ENCODE measurements around the gene DIS3L2. TPM values are rescaled to one million over a fixed set of nuclear protein-coding genes. Genes with fewer than 3 reads are reported as not detected.
A peak's percentile ranks its signal among the peaks of the same experiment; 100 is the strongest.

DIS3L2 gene
- total RNA-seq, 1 donor from 2014 or later, result 53.6 TPM

DNA sequence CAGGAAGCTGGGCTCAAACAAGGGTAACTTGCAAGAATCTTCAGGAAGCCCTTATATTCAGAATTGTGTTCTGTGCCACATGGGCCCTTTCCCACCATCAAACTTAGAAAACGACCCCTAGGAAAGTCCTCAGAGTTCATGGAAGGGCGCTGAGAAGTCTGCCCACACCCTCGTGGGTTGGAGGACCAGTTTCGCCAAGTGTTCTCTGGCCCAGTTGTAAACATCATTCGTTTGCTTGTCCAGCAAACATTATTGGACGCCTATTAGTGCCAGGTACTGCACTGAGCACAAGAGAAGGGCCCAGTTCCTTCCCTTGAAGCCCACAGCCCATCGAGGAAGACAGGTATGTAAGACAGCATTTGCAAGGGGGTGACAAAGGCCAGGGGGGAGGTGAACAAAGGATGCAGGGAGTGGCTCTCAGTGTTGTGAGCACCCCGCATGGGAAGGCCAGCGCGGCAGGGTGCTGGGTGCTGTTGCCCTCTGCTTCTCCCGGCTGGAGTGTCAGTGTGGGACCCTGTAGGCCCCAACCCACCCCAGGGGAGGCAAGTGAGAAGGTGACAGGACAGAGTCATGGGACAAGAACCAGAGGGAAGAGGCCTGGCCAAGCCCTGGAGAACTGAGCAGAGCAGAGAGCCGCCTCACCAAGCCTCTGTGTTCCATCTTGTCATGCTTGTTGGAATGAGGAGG, 356.8 kb downstream of the DIS3L2 start:
- Mint-ChIP-seq H3K4me1 (ENCODE audit: unreplicated experiment) (peaks cover 19% of the 10 kb centered on the region), H3K9me3 (peaks cover 4% of the 10 kb centered on the region), H3K36me3 (peaks cover 16% of the 10 kb centered on the region), H3K27me3 (no peaks in the 10 kb centered on the region), H3K4me3 (no peak overlapping the region), H3K27ac (no peak overlapping the region)
- no peak for DNase-seq (ENCODE audit: extremely low spot score, unreplicated experiment)
- TF ChIP-seq, protein P1, sequence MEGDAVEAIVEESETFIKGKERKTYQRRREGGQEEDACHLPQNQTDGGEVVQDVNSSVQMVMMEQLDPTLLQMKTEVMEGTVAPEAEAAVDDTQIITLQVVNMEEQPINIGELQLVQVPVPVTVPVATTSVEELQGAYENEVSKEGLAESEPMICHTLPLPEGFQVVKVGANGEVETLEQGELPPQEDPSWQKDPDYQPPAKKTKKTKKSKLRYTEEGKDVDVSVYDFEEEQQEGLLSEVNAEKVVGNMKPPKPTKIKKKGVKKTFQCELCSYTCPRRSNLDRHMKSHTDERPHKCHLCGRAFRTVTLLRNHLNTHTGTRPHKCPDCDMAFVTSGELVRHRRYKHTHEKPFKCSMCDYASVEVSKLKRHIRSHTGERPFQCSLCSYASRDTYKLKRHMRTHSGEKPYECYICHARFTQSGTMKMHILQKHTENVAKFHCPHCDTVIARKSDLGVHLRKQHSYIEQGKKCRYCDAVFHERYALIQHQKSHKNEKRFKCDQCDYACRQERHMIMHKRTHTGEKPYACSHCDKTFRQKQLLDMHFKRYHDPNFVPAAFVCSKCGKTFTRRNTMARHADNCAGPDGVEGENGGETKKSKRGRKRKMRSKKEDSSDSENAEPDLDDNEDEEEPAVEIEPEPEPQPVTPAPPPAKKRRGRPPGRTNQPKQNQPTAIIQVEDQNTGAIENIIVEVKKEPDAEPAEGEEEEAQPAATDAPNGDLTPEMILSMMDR (conservative IDR thresholded peaks at IDR 0.05), result no peak

DNA sequence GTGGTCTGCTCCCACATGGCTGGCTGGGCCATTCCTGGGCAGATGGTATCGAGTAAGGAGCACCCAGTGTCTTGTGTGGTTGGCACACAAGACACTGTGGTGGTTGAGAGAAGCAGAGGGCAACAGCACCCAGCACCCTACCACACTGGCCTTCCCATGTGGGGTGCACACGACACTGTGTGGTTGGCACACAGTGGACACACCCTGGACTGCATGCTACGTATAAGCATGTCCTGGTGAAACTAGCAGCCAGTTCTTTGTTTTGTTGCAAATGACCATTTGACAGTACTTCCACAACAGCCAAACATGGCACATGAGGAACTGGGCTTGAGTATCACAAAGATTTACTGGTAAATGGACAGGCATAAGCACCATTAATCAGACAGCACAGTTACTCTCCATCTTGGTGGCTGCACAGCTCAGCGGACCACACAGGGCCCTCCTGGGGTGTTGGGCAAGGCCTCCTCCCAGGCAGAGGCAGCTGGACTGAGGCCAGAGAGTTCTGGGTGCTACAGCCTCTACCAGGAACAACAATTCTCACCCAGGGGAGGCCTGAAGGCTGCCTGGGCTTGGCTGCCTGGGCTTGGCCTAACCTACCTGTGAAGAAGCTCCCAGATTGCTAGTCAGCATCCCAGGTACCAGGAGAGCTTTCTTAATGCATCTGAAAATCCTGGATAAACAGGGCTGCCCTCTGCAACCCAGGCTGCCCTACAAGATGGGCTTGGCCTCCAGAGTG, 357.7 kb downstream of the DIS3L2 start:
- Mint-ChIP-seq H3K36me3 (peaks cover 11% of the 10 kb centered on the region), H3K27me3 (no peaks in the 10 kb centered on the region), H3K9me3 (no peaks in the 10 kb centered on the region), H3K4me3 (no peak overlapping the region), H3K4me1 (ENCODE audit: unreplicated experiment) (peaks cover 19% of the 10 kb centered on the region), H3K27ac (no peak overlapping the region)
- TF ChIP-seq, protein P1 (conservative IDR thresholded peaks at IDR 0.05), result no peak
- DNase-seq (ENCODE audit: extremely low spot score, unreplicated experiment), result no peak

DNA sequence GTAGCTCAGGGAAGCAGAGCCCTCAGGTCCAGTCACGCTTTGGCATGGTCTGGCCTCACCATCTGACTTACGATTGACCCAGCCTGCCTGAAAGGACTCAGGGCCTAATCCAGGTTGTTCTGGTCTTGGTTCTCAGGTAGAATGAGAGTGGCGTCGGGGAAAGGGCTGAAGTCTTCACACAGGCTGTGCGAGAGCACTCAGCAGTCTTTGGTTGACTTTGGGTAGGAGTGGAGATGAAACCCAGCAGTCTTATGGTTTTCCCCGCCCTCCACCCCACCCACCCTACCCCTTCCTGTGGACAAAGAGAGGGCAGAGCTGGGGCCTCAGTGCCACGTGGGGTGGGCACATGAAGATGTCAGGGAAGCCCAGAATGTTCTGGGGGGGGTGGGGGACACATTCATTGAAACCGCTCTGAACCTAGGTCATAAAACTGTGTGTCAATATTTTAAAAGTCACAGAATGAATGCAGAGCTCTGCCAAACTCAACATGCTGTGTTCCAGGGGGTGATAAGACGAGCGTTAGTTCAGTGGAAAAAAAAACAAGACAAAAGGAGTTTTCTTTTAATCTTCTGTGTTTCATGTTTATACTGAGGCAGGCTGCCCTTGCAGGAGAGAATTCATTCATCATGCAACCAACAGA, 358.4 kb downstream of the DIS3L2 start:
- peaks cover 19% of the 10 kb centered on the region for H3K4me1 Mint-ChIP-seq (ENCODE audit: unreplicated experiment)
- DNase-seq (ENCODE audit: extremely low spot score, unreplicated experiment), result no peak
- H3K27me3 Mint-ChIP-seq, result no peaks in the 10 kb centered on the region
- TF ChIP-seq, protein P1 (conservative IDR thresholded peaks at IDR 0.05), result no peak
- H3K27ac Mint-ChIP-seq, result no peak overlapping the region
- no peaks in the 10 kb centered on the region for H3K9me3 Mint-ChIP-seq
- H3K4me3 Mint-ChIP-seq, result no peak overlapping the region
- peaks cover 6% of the 10 kb centered on the region for H3K36me3 Mint-ChIP-seq

DNA sequence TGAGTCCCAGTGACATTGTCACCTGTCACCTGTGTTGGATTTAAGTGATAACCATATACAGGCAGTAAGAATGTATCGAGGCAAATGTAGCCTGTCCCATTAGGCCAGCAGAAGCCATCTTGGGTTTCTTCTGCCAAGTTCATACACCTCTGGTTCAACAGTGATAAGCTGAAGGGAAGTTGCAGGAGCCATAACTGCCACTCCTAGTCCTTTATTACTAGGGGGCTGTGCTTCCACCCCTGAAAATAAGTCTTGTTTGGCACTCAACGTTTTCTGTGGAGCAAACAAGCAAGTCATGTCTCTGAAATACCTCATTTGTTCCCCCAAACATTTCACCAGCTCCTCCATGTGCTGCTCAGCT, 358.9 kb downstream of the DIS3L2 start:
- TF ChIP-seq, protein P1 (conservative IDR thresholded peaks at IDR 0.05), result no peak
- H3K9me3 Mint-ChIP-seq, result no peaks in the 10 kb centered on the region
- H3K27me3 Mint-ChIP-seq, result no peaks in the 10 kb centered on the region
- H3K4me1 Mint-ChIP-seq (ENCODE audit: unreplicated experiment), result peaks cover 19% of the 10 kb centered on the region
- no peak overlapping the region for H3K4me3 Mint-ChIP-seq
- no peak for DNase-seq (ENCODE audit: extremely low spot score, unreplicated experiment)
- H3K27ac Mint-ChIP-seq, result no peak overlapping the region
- H3K36me3 Mint-ChIP-seq, result peaks cover 5% of the 10 kb centered on the region

DNA sequence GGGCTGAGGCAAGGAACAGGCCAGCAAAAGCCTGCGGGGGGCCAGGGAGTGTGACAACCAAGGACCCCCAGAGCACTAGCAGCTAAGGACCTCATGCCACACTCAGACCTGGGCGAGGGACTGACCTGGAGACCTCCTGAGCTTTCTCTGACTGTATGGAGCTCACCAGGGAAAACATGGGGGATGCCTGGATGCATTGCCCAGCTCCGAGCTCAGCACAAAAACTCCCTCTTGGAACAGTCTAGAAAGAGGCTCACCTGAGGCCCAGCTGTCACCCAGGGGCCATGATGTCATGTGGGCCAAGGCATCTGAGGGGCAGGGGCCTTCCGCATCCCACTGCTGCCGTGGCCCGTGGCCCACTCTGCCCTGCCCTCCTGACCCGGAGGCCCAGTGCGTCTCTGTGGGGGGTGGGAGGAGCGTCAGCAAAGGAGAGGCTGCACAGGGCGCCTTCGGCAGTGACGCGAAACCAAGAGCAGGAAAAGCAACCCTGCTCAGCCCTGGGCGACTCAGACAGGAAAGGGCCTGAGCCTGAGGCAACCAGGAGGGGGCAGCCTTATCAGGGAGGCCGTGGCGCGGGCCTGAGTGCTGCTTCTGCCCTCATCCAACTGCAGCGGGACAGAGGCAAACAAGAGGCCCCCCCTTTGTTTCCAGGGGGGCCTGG, 359.8 kb downstream of the DIS3L2 start:
- no peaks in the 10 kb centered on the region for H3K9me3 Mint-ChIP-seq
- no peak for DNase-seq (ENCODE audit: extremely low spot score, unreplicated experiment)
- H3K4me3 Mint-ChIP-seq, result no peak overlapping the region
- no peaks in the 10 kb centered on the region for H3K27me3 Mint-ChIP-seq
- H3K4me1 Mint-ChIP-seq (ENCODE audit: unreplicated experiment), result peaks cover 14% of the 10 kb centered on the region
- H3K27ac Mint-ChIP-seq, result no peak overlapping the region
- TF ChIP-seq, protein P1 (conservative IDR thresholded peaks at IDR 0.05), result peak; percentile 43
- H3K36me3 Mint-ChIP-seq, result peaks cover 5% of the 10 kb centered on the region

All from type B pancreatic cell (in vitro differentiated cells).